ENCODE measurements around the gene FMN1.
A peak's percentile ranks its signal among the peaks of the same experiment; 100 is the strongest.

FMN1 gene

GRCh38 chr15:33182926-33183325, 11.6 kb downstream of the FMN1 start:
- Mint-ChIP-seq H3K4me3 (no peak overlapping the region), H3K4me1 (no peaks in the 10 kb centered on the region), H3K36me3 (no peaks in the 10 kb centered on the region), H3K27ac (no peak overlapping the region), H3K9me3 (no peaks in the 10 kb centered on the region)
- ATAC-seq (no peak), DNase-seq (ENCODE audit: low spot score in 2 of 2) (no peak)

- H3K9me3 Mint-ChIP-seq = no peaks in the 10 kb centered on the region
- ATAC-seq (peak; percentile 51), DNase-seq (ENCODE audit: low spot score in 2 of 2) (no peak)
- no peaks in the 10 kb centered on the region for H3K36me3 Mint-ChIP-seq
- H3K4me3 Mint-ChIP-seq = no peak overlapping the region
- no peak overlapping the region for H3K27ac Mint-ChIP-seq
- no peaks in the 10 kb centered on the region for H3K4me1 Mint-ChIP-seq
These were observed 12.1 kb downstream of the FMN1 start for GRCh38 chr15:33182278-33182905.

GRCh38 chr15:33179874-33180273, 14.6 kb downstream of the FMN1 start:
- Mint-ChIP-seq H3K27ac (no peak overlapping the region), H3K4me1 (no peaks in the 10 kb centered on the region), H3K36me3 (no peaks in the 10 kb centered on the region), H3K4me3 (no peak overlapping the region), H3K9me3 (no peaks in the 10 kb centered on the region)
- DNase-seq (ENCODE audit: low spot score in 2 of 2) = no peak
- ATAC-seq = no peak

GRCh38 chr15:33171202-33171601, 23.3 kb downstream of the FMN1 start:
- Mint-ChIP-seq H3K4me3 (no peak overlapping the region), H3K27ac (no peak overlapping the region), H3K36me3 (no peaks in the 10 kb centered on the region), H3K4me1 (no peaks in the 10 kb centered on the region), H3K9me3 (peaks cover 3% of the 10 kb centered on the region)
- ATAC-seq (no peak), DNase-seq (ENCODE audit: low spot score in 2 of 2) (no peak)

- ATAC-seq (no peak), DNase-seq (ENCODE audit: low spot score in 2 of 2) (no peak)
- no peak overlapping the region for H3K4me3 Mint-ChIP-seq
- no peaks in the 10 kb centered on the region for H3K36me3 Mint-ChIP-seq
- H3K9me3 Mint-ChIP-seq = peaks cover 3% of the 10 kb centered on the region
- H3K4me1 Mint-ChIP-seq = no peaks in the 10 kb centered on the region
- no peak overlapping the region for H3K27ac Mint-ChIP-seq
These were observed 24.9 kb downstream of the FMN1 start for GRCh38 chr15:33169625-33170024.

GRCh38 chr15:33168444-33168843, 26.1 kb downstream of the FMN1 start:
- no peaks in the 10 kb centered on the region for H3K36me3 Mint-ChIP-seq

GRCh38 chr15:33163816-33164215, 30.7 kb downstream of the FMN1 start:
- no peak for DNase-seq (ENCODE audit: low spot score in 2 of 2)
- Mint-ChIP-seq H3K27ac (no peak overlapping the region), H3K36me3 (no peaks in the 10 kb centered on the region), H3K9me3 (peaks cover 3% of the 10 kb centered on the region), H3K4me1 (peaks cover 9% of the 10 kb centered on the region), H3K4me3 (no peak overlapping the region)
- no peak for ATAC-seq

More at GRCh38 chr15:33168444-33168843, 26.1 kb downstream of the FMN1 start:
- no peak for ATAC-seq
- Mint-ChIP-seq H3K4me1 (no peaks in the 10 kb centered on the region), H3K27ac (no peak overlapping the region), H3K9me3 (peaks cover 3% of the 10 kb centered on the region), H3K4me3 (no peak overlapping the region)
- DNase-seq (ENCODE audit: low spot score in 2 of 2) = no peak

GRCh38 chr15:33161209-33161608, 33.3 kb downstream of the FMN1 start:
- no peak overlapping the region for H3K27ac Mint-ChIP-seq
- DNase-seq (ENCODE audit: low spot score in 2 of 2) = no peak

GRCh38 chr15:33160581-33161165, 33.8 kb downstream of the FMN1 start:
- Mint-ChIP-seq H3K9me3 (no peaks in the 10 kb centered on the region), H3K36me3 (no peaks in the 10 kb centered on the region), H3K4me3 (no peak overlapping the region), H3K4me1 (peaks cover 9% of the 10 kb centered on the region), H3K27ac (no peak overlapping the region)
- ATAC-seq = no peak
- no peak for DNase-seq (ENCODE audit: low spot score in 2 of 2)

More at GRCh38 chr15:33161209-33161608, 33.3 kb downstream of the FMN1 start:
- Mint-ChIP-seq H3K4me3 (no peak overlapping the region), H3K4me1 (peaks cover 9% of the 10 kb centered on the region), H3K9me3 (no peaks in the 10 kb centered on the region), H3K36me3 (no peaks in the 10 kb centered on the region)
- no peak for ATAC-seq

- DNase-seq (ENCODE audit: low spot score in 2 of 2) (no peak), ATAC-seq (no peak)
- H3K4me1 Mint-ChIP-seq = peaks cover 9% of the 10 kb centered on the region
- no peak overlapping the region for H3K4me3 Mint-ChIP-seq
- no peaks in the 10 kb centered on the region for H3K9me3 Mint-ChIP-seq
- no peak overlapping the region for H3K27ac Mint-ChIP-seq
- H3K36me3 Mint-ChIP-seq = no peaks in the 10 kb centered on the region
These were observed 34.6 kb downstream of the FMN1 start for GRCh38 chr15:33159726-33160453.

GRCh38 chr15:33158366-33158765, 36.1 kb downstream of the FMN1 start:
- Mint-ChIP-seq H3K27ac (no peak overlapping the region), H3K4me3 (no peak overlapping the region), H3K4me1 (peaks cover 9% of the 10 kb centered on the region), H3K36me3 (no peaks in the 10 kb centered on the region), H3K9me3 (no peaks in the 10 kb centered on the region)
- no peak for DNase-seq (ENCODE audit: low spot score in 2 of 2)
- ATAC-seq = no peak

GRCh38 chr15:33157371-33158037, 37.0 kb downstream of the FMN1 start:
- no peaks in the 10 kb centered on the region for H3K9me3 Mint-ChIP-seq
- no peak for ATAC-seq
- no peak for DNase-seq (ENCODE audit: low spot score in 2 of 2)
- H3K27ac Mint-ChIP-seq = no peak overlapping the region
- H3K36me3 Mint-ChIP-seq = no peaks in the 10 kb centered on the region
- peaks cover 6% of the 10 kb centered on the region for H3K4me1 Mint-ChIP-seq
- no peak overlapping the region for H3K4me3 Mint-ChIP-seq

- H3K36me3 Mint-ChIP-seq = no peaks in the 10 kb centered on the region
- ATAC-seq = no peak
- no peak overlapping the region for H3K4me3 Mint-ChIP-seq
- no peaks in the 10 kb centered on the region for H3K9me3 Mint-ChIP-seq
- no peak for DNase-seq (ENCODE audit: low spot score in 2 of 2)
- H3K27ac Mint-ChIP-seq = no peak overlapping the region
- no peaks in the 10 kb centered on the region for H3K4me1 Mint-ChIP-seq
These were observed 38.7 kb downstream of the FMN1 start for GRCh38 chr15:33155691-33156420.

GRCh38 chr15:33154351-33155166, 40.0 kb downstream of the FMN1 start:
- ATAC-seq (no peak), DNase-seq (ENCODE audit: low spot score in 2 of 2) (no peak)
- no peaks in the 10 kb centered on the region for H3K36me3 Mint-ChIP-seq
- H3K9me3 Mint-ChIP-seq = no peaks in the 10 kb centered on the region
- H3K27ac Mint-ChIP-seq = no peak overlapping the region
- no peaks in the 10 kb centered on the region for H3K4me1 Mint-ChIP-seq
- no peak overlapping the region for H3K4me3 Mint-ChIP-seq

Data from stimulated activated effector memory CD8-positive, alpha-beta T cell treated with anti-CD3 and anti-CD28 coated beads, Interleukin-12 subunit alpha, Interleukin-12 subunit beta, amount 100 ng/mL, for 72 hours (primary cell).